ENCODE measurements around the gene ITGAV.

DNA sequence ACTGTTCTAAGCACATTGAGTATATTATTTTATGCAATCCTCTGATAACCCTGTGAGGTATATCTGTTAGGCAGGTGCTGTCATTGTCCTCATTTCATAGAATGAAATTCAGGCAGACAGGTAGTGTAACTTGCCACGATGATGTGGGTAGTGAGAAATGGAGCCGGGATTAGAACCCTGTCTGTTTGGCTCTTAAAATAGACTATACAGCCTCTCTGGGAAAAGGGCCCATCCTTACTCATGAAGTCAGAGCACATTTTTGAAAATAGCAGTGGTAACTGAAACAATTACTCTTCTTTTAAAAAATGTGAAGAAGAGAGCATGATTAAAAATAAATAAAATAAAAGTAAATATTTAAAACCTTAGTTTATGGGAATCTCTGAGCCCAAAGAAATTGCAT lies 127.0 kb downstream of the ITGAV start:
- TF ChIP-seq, protein P1, sequence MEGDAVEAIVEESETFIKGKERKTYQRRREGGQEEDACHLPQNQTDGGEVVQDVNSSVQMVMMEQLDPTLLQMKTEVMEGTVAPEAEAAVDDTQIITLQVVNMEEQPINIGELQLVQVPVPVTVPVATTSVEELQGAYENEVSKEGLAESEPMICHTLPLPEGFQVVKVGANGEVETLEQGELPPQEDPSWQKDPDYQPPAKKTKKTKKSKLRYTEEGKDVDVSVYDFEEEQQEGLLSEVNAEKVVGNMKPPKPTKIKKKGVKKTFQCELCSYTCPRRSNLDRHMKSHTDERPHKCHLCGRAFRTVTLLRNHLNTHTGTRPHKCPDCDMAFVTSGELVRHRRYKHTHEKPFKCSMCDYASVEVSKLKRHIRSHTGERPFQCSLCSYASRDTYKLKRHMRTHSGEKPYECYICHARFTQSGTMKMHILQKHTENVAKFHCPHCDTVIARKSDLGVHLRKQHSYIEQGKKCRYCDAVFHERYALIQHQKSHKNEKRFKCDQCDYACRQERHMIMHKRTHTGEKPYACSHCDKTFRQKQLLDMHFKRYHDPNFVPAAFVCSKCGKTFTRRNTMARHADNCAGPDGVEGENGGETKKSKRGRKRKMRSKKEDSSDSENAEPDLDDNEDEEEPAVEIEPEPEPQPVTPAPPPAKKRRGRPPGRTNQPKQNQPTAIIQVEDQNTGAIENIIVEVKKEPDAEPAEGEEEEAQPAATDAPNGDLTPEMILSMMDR (IDR thresholded peaks at IDR 0.05; ENCODE audit: low read depth, low read length, missing input control) = no peak
- TF ChIP-seq GABPA (IDR thresholded peaks at IDR 0.05 in 1 of 2, conservative IDR thresholded peaks at IDR 0.05 in 1 of 2) = no peak
- TF ChIP-seq, protein P2, sequence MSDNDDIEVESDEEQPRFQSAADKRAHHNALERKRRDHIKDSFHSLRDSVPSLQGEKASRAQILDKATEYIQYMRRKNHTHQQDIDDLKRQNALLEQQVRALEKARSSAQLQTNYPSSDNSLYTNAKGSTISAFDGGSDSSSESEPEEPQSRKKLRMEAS (IDR thresholded peaks at IDR 0.05) = no peak
- TF ChIP-seq, protein P3, sequence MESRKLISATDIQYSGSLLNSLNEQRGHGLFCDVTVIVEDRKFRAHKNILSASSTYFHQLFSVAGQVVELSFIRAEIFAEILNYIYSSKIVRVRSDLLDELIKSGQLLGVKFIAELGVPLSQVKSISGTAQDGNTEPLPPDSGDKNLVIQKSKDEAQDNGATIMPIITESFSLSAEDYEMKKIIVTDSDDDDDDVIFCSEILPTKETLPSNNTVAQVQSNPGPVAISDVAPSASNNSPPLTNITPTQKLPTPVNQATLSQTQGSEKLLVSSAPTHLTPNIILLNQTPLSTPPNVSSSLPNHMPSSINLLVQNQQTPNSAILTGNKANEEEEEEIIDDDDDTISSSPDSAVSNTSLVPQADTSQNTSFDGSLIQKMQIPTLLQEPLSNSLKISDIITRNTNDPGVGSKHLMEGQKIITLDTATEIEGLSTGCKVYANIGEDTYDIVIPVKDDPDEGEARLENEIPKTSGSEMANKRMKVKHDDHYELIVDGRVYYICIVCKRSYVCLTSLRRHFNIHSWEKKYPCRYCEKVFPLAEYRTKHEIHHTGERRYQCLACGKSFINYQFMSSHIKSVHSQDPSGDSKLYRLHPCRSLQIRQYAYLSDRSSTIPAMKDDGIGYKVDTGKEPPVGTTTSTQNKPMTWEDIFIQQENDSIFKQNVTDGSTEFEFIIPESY (IDR thresholded peaks at IDR 0.05) = no peak
- no peak for TF ChIP-seq FOXA1 (IDR thresholded peaks at IDR 0.05)
- TF ChIP-seq RAD21 (IDR thresholded peaks at IDR 0.05) = no peak

Data from liver (tissue), 3 donors.